Activated naive CD8-positive, alpha-beta T cell treated with anti-CD3 and anti-CD28 coated beads, Interleukin-2, amount 10 ng/mL, durations not matched to agents 7 days and 5 days (primary cell): ENCODE data around the gene CANX. TPM values are rescaled to one million over a fixed set of nuclear protein-coding genes. Genes with fewer than 3 reads are reported as not detected.
A peak's percentile ranks its signal among the peaks of the same experiment; 100 is the strongest.

Source experiments
- ATAC-seq: fragments of 150-1000 bp; cut with Tn5 transposase; one replicate; pipeline ENCODE4 v1.10.0; 2021; ENCODE audit warnings: low read depth, moderate library complexity
- POLR2A ChIA-PET: fragments of 350-600 bp; sonication (Branson Sonifier 250); formaldehyde crosslinking; loops from one replicate; lab custom pipeline; 2021; ENCODE audit warnings: antibody characterized with exemption; lab: Charles Lee
- DNase-seq: peaks from one replicate; pipeline ENCODE4 v3.0.0; 2021
- H3K27ac Mint-ChIP-seq: one replicate; pipeline ENCODE4 v1.8.0; 2022; ENCODE audit warnings: mild to moderate bottlenecking, mixed read lengths
- H3K27me3 Mint-ChIP-seq: one replicate; pipeline ENCODE4 v1.8.0; 2022; ENCODE audit warnings: mild to moderate bottlenecking, moderate library complexity, mixed read lengths
- H3K36me3 Mint-ChIP-seq: one replicate; pipeline ENCODE4 v1.8.0; 2021; ENCODE audit warnings: mild to moderate bottlenecking, mixed read lengths
- H3K4me1 Mint-ChIP-seq: one replicate; pipeline ENCODE4 v1.8.0; 2021; ENCODE audit warnings: mixed read lengths
- H3K4me3 Mint-ChIP-seq: one replicate; pipeline ENCODE4 v1.8.0; 2022; ENCODE audit warnings: mild to moderate bottlenecking, moderate library complexity, mixed read lengths
- H3K9me3 Mint-ChIP-seq: one replicate; pipeline ENCODE4 v1.8.0; 2021; ENCODE audit warnings: mixed read lengths
- total RNA-seq, 2 experiments: library from RNA; stranded (reverse); gene quantifications; one replicate each; pipeline ENCODE4 v1.2.3, GENCODE V29; 2021

The CANX gene
- total RNA-seq, 2 experiments from 2014 or later = 255 to 294 TPM

DNA sequence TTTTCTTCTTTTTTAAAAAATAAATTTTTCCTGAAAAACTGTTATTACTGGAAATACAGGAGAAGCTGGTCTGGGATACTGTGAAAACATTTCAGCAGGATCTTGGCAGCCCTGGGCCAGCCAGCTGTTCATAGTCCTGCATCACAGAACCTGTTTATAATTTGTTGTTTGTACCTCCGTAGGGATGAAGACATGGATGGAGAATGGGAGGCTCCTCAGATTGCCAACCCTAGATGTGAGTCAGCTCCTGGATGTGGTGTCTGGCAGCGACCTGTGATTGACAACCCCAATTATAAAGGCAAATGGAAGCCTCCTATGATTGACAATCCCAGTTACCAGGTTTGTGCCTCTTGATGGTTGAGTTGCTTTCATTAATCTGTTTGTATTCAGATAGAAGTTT, 21.5 kb downstream of the CANX start:
- H3K36me3 Mint-ChIP-seq = peaks cover 42% of the 10 kb centered on the region
- POLR2A ChIA-PET = interaction anchor here (1.2 kb wide), 1 partner anchor 12 kb away, joined by 3 read pairs; the partner anchor contains the start of gene MAML1
- no peak for ATAC-seq

DNA sequence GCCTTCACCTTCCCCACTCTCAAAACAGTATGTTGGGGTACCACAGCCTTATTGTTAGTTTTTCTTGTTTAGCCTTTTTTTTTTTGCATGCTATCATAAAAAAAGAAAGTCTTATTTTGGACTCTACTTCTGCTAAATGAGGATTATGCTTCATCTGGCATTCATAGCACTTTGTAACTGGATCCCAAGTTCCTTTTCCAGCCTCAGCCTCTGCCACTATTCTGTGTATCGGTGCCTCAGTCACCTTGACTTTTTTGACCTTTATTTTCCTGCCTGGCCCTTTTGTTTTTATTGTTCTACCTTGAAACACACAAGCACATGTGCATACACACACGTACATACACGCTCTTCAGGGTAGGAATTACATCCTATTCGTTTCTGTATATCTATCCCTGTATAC, 25.4 kb downstream of the CANX start:
- DNase-seq (no peak), ATAC-seq (no peak)
- POLR2A ChIA-PET = interaction anchor here (1.1 kb wide), 1 partner anchor 8 kb away, joined by 4 read pairs; the partner anchor contains the start of gene MAML1
- H3K4me1 Mint-ChIP-seq = peaks cover 2% of the 10 kb centered on the region
- peaks cover 26% of the 10 kb centered on the region for H3K36me3 Mint-ChIP-seq
- no peak overlapping the region for H3K27ac Mint-ChIP-seq
- H3K4me3 Mint-ChIP-seq = no peak overlapping the region
- no peaks in the 10 kb centered on the region for H3K9me3 Mint-ChIP-seq
- no peaks in the 10 kb centered on the region for H3K27me3 Mint-ChIP-seq

More for the DNA sequence above, 21.5 kb downstream of the CANX start:
- no peak for DNase-seq
- H3K27me3 Mint-ChIP-seq = no peaks in the 10 kb centered on the region
- peaks cover 8% of the 10 kb centered on the region for H3K4me1 Mint-ChIP-seq
- no peak overlapping the region for H3K4me3 Mint-ChIP-seq
- H3K9me3 Mint-ChIP-seq = no peaks in the 10 kb centered on the region
- H3K27ac Mint-ChIP-seq = no peak overlapping the region

DNA sequence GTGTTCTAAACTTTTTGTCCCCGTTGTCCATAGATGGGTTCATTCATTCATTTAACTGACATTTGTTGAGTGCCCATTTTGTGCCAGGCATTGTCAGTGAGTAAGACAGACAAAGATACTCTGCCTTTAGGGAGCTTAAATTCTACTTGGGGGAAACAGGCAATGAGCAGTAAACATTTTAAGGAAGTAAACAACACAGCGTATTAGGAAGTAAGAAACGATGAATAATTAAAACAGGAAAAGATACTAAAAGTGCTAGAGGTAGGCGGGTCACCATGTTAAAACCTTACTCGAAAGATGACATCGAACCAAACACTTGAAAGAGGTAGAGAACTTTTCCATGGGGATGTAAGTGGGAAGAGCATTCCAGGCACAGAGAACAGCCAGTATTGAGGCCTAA, 28.3 kb downstream of the CANX start:
- no peaks in the 10 kb centered on the region for H3K9me3 Mint-ChIP-seq
- ATAC-seq = no peak
- H3K27me3 Mint-ChIP-seq = no peaks in the 10 kb centered on the region
- peaks cover 5% of the 10 kb centered on the region for H3K4me1 Mint-ChIP-seq
- peaks cover 27% of the 10 kb centered on the region for H3K36me3 Mint-ChIP-seq
- POLR2A ChIA-PET = interaction anchor here (0.7 kb wide), 2 partner anchors 27 to 48 kb away, joined by 3 to 4 read pairs; no protein-coding TSS in a partner anchor
- H3K27ac Mint-ChIP-seq = no peak overlapping the region
- no peak for DNase-seq
- H3K4me3 Mint-ChIP-seq = no peak overlapping the region

DNA sequence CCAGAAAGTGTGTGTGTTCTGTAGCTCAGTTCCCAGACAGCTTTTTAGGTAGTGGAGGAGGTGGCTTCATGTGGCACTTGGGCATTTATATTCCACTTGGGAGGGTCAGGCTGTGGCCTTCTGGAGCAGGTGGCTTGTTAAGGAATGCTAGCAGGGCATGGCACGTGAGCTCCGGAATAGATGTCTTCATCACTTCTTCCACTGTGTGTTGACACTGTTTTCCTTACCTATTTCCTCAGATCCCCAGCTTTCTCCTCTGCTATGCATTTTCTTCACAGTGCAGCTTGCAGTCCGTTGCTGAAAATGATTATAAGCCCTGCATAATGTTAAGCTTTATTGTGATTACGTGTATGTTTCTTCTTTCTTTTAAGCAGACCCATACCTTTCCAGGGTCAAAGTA, 30.5 kb downstream of the CANX start:
- Mint-ChIP-seq H3K9me3 (no peaks in the 10 kb centered on the region), H3K27ac (no peak overlapping the region), H3K36me3 (peaks cover 18% of the 10 kb centered on the region), H3K4me3 (no peak overlapping the region), H3K4me1 (peaks cover 6% of the 10 kb centered on the region), H3K27me3 (no peaks in the 10 kb centered on the region)
- DNase-seq (no peak), ATAC-seq (no peak)
- POLR2A ChIA-PET = no interaction called here

DNA sequence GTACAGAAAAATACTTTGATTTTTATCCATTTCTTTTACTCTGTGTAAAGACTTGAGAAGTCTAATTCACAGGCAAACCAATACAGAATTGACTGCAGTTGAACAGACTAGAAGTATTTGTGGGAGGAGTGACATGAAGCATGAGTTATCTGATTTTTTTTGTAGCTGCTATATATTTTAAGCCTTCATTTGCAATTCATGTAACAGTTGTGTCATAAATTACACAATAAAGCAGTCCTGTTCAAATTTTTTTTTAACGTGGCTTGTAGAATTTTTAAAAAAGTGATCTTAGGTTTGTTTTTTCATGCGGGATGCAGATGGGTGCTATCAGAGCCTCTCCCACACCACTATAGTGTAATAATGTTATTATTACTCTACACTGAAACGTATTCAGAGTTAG, 31.0 kb downstream of the CANX start:
- H3K27ac Mint-ChIP-seq = no peak overlapping the region
- POLR2A ChIA-PET = interaction anchor here (0.8 kb wide), 1 partner anchor 118 kb away, joined by 3 read pairs; no protein-coding TSS in a partner anchor
- ATAC-seq (no peak), DNase-seq (no peak)
- peaks cover 17% of the 10 kb centered on the region for H3K36me3 Mint-ChIP-seq
- H3K27me3 Mint-ChIP-seq = no peaks in the 10 kb centered on the region
- no peak overlapping the region for H3K4me3 Mint-ChIP-seq
- peaks cover 10% of the 10 kb centered on the region for H3K4me1 Mint-ChIP-seq
- no peaks in the 10 kb centered on the region for H3K9me3 Mint-ChIP-seq

DNA sequence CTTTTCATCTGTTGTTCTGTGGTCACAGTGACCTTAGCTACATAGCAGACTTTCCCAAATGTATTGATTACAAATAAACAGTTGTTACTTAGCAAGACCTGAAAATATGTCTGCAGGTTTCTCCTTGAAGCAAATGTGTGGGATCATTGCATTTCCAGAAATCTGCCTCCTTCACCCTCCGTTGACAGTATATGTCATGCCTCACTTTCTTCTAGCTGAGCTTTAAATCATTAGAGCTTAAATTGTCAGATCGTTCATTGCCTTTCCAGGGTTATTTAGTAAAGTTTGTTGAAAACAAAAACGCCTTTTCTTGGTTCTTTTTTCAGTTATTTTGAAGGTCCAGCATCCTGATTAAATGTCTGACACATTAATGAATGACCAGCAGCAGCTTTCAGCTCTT, 31.6 kb downstream of the CANX start:
- POLR2A ChIA-PET = interaction anchor here (0.8 to 3.3 kb wide), 2 partner anchors 53 to 118 kb away, joined by 3 to 23 read pairs; no protein-coding TSS in a partner anchor
- no peaks in the 10 kb centered on the region for H3K27me3 Mint-ChIP-seq
- ATAC-seq = no peak
- H3K9me3 Mint-ChIP-seq = no peaks in the 10 kb centered on the region
- peaks cover 15% of the 10 kb centered on the region for H3K36me3 Mint-ChIP-seq
- peaks cover 12% of the 10 kb centered on the region for H3K4me1 Mint-ChIP-seq
- no peak for DNase-seq
- no peak overlapping the region for H3K27ac Mint-ChIP-seq
- H3K4me3 Mint-ChIP-seq = no peak overlapping the region

DNA sequence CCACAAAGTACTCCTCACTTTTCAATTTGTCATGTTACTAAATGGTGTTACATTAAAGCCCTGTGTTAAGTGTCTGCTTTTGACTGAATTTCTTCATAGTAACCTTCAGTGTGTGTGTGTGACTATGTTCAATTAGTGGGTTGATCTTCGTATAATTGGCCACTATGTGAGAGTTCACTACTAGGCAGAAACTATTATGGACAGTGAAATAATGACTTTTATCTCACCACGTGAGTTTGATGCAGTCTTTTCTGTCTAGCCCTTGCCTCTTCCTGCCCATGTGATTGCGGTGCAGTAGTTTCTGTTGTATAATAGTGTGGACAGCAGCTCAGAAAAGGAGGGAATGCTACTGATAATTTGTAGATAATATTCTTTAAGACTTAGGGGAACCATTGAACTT, 32.1 kb downstream of the CANX start:
- Mint-ChIP-seq H3K9me3 (no peaks in the 10 kb centered on the region), H3K4me1 (peaks cover 12% of the 10 kb centered on the region), H3K4me3 (no peak overlapping the region), H3K27me3 (no peaks in the 10 kb centered on the region), H3K27ac (no peak overlapping the region), H3K36me3 (peaks cover 15% of the 10 kb centered on the region)
- ATAC-seq (no peak), DNase-seq (no peak)
- POLR2A ChIA-PET = interaction anchor here (0.8 to 3.3 kb wide), 2 partner anchors 53 to 119 kb away, joined by 3 to 23 read pairs; no protein-coding TSS in a partner anchor

DNA sequence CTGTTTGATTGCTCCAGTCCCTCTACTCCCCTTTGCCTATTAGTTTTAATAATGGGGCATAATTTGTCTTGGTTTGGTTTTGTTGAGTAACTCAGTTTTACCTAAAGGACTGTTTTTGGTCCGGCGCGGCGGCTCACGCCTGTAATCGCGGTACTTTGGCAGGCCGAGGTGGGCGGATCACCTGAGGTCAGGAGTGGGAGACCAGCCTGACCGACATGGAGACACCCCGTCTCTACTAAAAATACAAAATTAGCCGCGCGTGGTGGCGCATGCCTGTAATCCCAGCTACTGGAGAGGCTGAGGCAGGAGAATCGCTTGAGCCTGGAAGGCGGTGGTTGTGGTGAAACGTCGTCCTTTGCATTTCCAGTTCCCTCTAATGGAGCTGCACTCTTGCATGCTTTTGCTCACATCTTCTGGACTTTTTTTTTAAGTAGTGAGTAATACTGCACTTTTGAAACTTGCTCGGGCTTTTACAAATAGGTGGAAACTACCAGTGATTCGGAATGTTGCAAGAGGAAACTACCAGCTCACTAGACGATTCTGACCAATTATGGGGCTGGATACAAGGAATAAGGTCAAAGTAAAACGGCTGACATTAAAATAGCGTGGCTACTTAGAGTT, 33.1 kb downstream of the CANX start:
- ATAC-seq (peak; percentile 5), DNase-seq (peak; percentile 35)
- H3K4me1 Mint-ChIP-seq = peaks cover 15% of the 10 kb centered on the region
- H3K4me3 Mint-ChIP-seq = peak overlapping the region; percentile 78
- peaks cover 15% of the 10 kb centered on the region for H3K36me3 Mint-ChIP-seq
- H3K27ac Mint-ChIP-seq = peak overlapping the region; percentile 83
- no peaks in the 10 kb centered on the region for H3K9me3 Mint-ChIP-seq
- no peaks in the 10 kb centered on the region for H3K27me3 Mint-ChIP-seq
- POLR2A ChIA-PET = interaction anchor here (0.5 to 3.3 kb wide), 17 partner anchors 8 to 1128 kb away, joined by 3 to 23 read pairs (median 4); partner anchors contain the start of genes HNRNPH1, LTC4S, RUFY1 and SQSTM1

DNA sequence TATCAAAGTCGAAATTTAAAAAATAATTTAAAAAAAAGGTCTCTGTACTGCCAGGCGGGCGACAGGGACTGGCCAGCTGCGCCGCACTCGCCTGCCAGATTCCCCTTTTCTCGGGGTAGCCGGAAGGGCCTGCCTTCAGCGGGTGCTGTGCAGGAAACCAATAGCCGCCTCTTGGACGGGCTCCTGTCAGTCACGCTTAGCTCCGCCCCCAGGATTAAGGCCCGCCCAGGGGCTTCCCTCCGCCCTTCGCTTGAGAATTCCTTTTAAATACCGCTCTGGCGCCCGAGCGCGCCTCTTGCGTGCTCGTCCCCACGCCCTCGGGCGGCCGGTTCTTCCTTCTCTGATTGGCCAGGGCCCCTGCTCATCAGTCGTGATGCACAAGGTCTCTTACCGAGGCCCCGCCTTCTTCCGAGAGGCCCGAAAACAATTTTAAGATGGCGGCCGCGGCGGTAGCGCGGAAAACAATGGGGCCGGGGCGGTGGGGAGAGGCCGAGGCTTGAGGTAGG, 33.7 kb downstream of the CANX start, which contains the start of gene MAML1:
MAML1 (plus strand) TSS at position 411 of the 506 bp plus-strand sequence. CDS start 291 bp downstream, outside the sequence.
- Mint-ChIP-seq H3K27me3 (no peaks in the 10 kb centered on the region), H3K9me3 (no peaks in the 10 kb centered on the region), H3K4me3 (peak within 1 kb of the TSS; percentile 95), H3K36me3 (peaks cover 18% of the 10 kb centered on the region), H3K27ac (peak within 1 kb of the TSS; percentile 87), H3K4me1 (peaks cover 18% of the 10 kb centered on the region)
- ATAC-seq (peak; percentile 97), DNase-seq (peak; percentile 98)
- POLR2A ChIA-PET = interaction anchor here (0.5 to 3.3 kb wide), 17 partner anchors 9 to 1128 kb away, joined by 3 to 23 read pairs (median 4); partner anchors contain the start of genes HNRNPH1, LTC4S, RUFY1 and SQSTM1

DNA sequence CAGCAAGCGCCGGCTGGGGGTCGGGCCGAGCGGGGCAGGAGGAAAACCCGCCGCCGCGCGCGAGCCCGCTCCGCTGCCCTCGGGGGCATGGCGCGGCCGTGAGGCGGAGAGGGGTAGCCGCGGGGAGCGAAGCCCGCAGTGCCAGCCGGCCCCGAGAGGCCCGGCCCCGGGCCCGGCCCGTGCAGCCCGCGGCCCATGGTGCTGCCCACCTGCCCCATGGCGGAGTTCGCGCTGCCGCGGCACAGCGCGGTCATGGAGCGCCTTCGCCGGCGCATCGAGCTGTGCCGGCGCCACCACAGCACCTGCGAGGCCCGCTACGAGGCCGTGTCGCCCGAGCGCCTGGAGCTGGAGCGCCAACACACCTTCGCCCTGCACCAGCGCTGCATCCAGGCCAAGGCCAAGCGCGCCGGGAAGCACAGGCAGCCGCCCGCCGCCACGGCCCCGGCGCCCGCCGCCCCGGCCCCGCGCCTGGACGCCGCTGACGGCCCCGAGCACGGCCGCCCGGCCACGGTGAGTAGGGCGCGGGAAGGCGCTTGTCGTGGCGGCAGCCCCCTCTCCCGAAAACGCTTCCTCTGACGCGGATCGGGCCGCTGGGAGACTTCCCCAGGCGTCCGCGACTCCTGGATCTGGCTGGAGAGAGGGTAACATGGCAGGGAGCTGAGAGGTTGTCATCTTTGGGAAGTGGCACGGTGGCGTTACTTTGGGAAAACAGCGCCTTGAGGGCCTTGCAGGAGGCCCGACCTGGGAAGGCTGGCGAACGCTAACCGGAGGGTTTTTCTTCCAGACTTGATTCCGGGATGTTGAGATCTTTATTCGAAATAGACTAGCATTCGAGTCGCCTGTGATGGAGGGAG, 34.4 kb downstream of the CANX start:
- peak overlapping the region; percentile 87 for H3K27ac Mint-ChIP-seq
- no peaks in the 10 kb centered on the region for H3K9me3 Mint-ChIP-seq
- H3K36me3 Mint-ChIP-seq = peaks cover 22% of the 10 kb centered on the region
- H3K4me3 Mint-ChIP-seq = peak overlapping the region; percentile 95
- POLR2A ChIA-PET = interaction anchor here (0.8 to 3.3 kb wide), 14 partner anchors 9 to 183 kb away, joined by 3 to 23 read pairs (median 4); partner anchors contain the start of genes HNRNPH1, LTC4S and RUFY1
- ATAC-seq = peak; percentile 43
- peaks cover 20% of the 10 kb centered on the region for H3K4me1 Mint-ChIP-seq
- H3K27me3 Mint-ChIP-seq = no peaks in the 10 kb centered on the region
- DNase-seq = no peak

DNA sequence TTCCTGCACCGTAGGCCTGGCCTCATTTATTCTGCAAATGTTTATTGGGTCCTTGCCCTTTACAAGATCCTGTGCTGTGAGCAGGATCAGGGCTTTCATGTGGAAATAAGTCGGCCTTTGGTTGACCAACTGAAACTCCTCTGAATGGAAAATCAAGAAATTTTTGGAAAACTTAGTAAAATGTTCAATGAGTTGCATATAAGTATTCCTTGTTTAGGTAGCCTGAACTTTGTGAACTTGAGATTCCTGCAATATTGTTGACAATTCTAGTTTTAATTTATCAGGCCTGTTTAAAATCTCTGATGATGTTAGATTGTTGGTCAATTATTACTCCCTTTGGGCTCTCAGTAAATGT, 35.0 kb downstream of the CANX start:
- ATAC-seq = no peak
- no peaks in the 10 kb centered on the region for H3K27me3 Mint-ChIP-seq
- peaks cover 28% of the 10 kb centered on the region for H3K36me3 Mint-ChIP-seq
- H3K9me3 Mint-ChIP-seq = no peaks in the 10 kb centered on the region
- POLR2A ChIA-PET = interaction anchor here (1.1 kb wide), 1 partner anchor 54 kb away, joined by 5 read pairs; no protein-coding TSS in a partner anchor
- no peak for DNase-seq
- peak overlapping the region; percentile 95 for H3K4me3 Mint-ChIP-seq
- H3K27ac Mint-ChIP-seq = peak overlapping the region; percentile 87
- peaks cover 26% of the 10 kb centered on the region for H3K4me1 Mint-ChIP-seq

DNA sequence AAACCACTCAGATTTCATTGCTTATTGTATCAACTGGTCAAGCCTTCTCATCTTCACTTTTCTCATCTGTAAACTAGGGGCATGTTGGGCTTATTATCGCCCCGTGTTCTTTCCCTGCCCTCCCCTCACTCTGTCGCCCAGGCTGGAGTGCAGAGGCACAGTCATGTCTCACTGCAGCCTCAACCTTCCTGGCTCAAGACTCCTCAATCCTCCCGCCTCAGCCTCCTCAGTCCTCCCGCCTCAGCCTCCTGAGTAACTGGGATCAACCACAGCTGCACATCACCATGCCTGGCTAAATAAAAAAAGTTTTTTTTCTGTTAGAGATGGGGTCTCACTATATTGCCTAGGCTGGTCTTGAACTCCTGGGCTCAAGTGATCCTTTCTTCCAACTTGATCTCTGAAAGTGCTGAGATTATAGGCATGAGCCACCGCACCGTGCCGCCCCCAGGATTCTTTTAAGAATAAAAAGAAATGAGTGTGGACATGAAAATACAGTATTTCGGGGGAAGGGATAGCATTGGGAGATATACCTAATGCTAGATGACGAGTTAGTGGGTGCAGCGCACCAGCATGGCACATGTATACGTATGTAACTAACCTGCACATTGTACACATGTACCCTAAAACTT, 35.9 kb downstream of the CANX start:
- peak overlapping the region; percentile 95 for H3K4me3 Mint-ChIP-seq
- POLR2A ChIA-PET = no interaction called here

More for the DNA sequence above, 35.9 kb downstream of the CANX start:
- no peak for DNase-seq
- Mint-ChIP-seq H3K9me3 (no peaks in the 10 kb centered on the region), H3K27me3 (no peaks in the 10 kb centered on the region), H3K4me1 (peaks cover 30% of the 10 kb centered on the region), H3K36me3 (peaks cover 32% of the 10 kb centered on the region), H3K27ac (peak overlapping the region; percentile 53)
- no peak for ATAC-seq
